IgD-negative memory B cell (primary cell): ENCODE measurements around the gene BTG2. TPM values are rescaled to one million over a fixed set of nuclear protein-coding genes. Genes with fewer than 3 reads are reported as not detected.
A peak's percentile ranks its signal among the peaks of the same experiment; 100 is the strongest.
"Not testable (repeated sequence)": the region's sequence is repeated elsewhere in the genome, so short reads cannot be mapped to it uniquely, and the experiment has no call there.

ENCODE experiments used
- H3K27ac Mint-ChIP-seq, 3 donors: one replicate each; pipeline ENCODE4 v1.8.0; 2020 to 2022; ENCODE audit warnings: mild to moderate bottlenecking in 3 of 3, mixed read lengths in 3 of 3, moderate library complexity in 1 of 3
- H3K27me3 Mint-ChIP-seq: one replicate; pipeline ENCODE4 v1.8.0; 2021; ENCODE audit warnings: mixed read lengths
- H3K36me3 Mint-ChIP-seq: one replicate; pipeline ENCODE4 v1.8.0; 2020; ENCODE audit warnings: mild to moderate bottlenecking, mixed read lengths
- H3K4me1 Mint-ChIP-seq, 3 donors: one replicate each; pipeline ENCODE4 v1.8.0; 2020 to 2022; ENCODE audit warnings: mixed read lengths in 3 of 3, mild to moderate bottlenecking in 1 of 3
- H3K4me3 Mint-ChIP-seq, 4 donors: one replicate each; pipeline ENCODE4 v1.8.0; 2020 to 2022; ENCODE audit warnings: mild to moderate bottlenecking in 4 of 4, mixed read lengths in 4 of 4, moderate library complexity in 3 of 4
- H3K9me3 Mint-ChIP-seq, 3 donors: one replicate each; pipeline ENCODE4 v1.8.0; 2020 to 2021; ENCODE audit warnings: mixed read lengths in 3 of 3, mild to moderate bottlenecking in 1 of 3
- polyA plus RNA-seq: library from polyadenylated mRNA; unstranded; fragments of 300-500 nt; fragmentation: Illumina TruSeq; gene quantifications from one replicate; pipeline ENCODE4 v1.2.3, GENCODE V29; 2021

BTG2 gene, protein sequence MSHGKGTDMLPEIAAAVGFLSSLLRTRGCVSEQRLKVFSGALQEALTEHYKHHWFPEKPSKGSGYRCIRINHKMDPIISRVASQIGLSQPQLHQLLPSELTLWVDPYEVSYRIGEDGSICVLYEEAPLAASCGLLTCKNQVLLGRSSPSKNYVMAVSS
- polyA plus RNA-seq: 202 TPM

DNA sequence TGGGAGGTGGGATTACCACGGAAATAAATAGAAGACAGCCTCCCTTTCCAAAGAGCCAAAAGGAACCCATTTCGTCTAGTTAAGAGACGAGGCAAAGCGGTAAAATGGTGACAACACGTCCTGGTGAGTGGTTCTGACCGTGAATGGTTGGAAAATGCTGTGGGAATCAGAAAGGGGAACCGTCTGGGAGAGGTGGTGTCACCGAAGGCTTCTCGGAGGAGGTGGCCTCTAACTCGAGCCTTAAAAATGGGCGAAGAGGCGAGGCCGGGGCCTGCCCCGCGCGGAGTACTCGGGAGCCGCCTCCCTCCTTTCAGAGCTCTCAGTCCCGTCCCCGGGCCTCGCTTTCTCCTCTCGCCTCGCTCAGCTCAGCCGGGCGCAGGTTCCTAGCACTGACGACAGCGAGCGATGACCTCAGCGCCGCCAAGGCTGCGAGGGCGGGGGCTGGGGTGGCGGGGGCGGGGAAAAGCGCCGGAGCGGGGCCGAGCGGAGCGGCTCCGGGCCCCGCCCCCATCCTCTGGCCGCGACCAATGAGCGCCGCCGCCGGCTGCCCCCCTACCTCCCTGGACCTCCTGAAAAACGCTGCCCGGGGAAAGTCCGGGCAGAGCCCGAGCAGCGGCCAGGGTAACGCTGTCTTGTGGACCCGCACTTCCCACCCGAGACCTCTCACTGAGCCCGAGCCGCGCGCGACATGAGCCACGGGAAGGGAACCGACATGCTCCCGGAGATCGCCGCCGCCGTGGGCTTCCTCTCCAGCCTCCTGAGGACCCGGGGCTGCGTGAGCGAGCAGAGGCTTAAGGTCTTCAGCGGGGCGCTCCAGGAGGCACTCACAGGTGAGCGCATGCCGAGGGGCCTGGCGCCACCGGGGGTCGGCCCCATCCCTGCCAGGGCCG is at the start of gene BTG2:
Gene BTG2, plus strand, starts transcription at position 601 of the 890 bp plus-strand sequence. Its CDS starts 88 bp downstream, at position 689.
- H3K4me1 Mint-ChIP-seq: peaks cover 43 to 62% (median 62%) of the 10 kb centered on the region in 3 donors
- peaks cover 31% of the 10 kb centered on the region for H3K36me3 Mint-ChIP-seq
- H3K9me3 Mint-ChIP-seq: no peaks in the 10 kb centered on the region
- peak within 1 kb of the TSS; percentile 98 to 100 (median 99) for H3K27ac Mint-ChIP-seq
- H3K27me3 Mint-ChIP-seq: no peaks in the 10 kb centered on the region
- H3K4me3 Mint-ChIP-seq: peak within 1 kb of the TSS; percentile 95 to 99 (median 98)

DNA sequence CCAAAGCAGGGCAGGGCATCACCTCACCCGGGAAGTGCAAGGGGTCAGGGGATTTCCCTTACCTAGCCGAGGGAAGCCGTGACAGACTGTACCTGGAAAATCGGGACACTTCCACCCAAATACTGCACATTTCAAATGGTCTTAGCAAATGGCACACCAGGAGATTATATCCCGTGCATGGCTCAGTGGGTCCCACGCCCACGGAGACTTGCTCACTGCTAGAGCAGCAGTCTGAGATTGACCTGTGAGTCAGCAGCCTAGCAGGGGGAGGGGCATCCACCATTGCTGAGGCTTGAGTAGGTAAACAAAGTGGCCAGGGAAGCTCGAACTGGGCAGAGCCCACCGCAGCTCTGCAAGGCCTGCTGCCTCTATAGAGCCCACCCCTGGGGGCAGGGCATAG is 48.7 kb upstream of the BTG2 start:
- peak overlapping the region in 1 of 4 donors; percentile 45 for H3K4me3 Mint-ChIP-seq
- H3K27ac Mint-ChIP-seq, H3K4me1 Mint-ChIP-seq, H3K36me3 Mint-ChIP-seq, H3K27me3 Mint-ChIP-seq: not testable (repeated sequence)
- H3K9me3 Mint-ChIP-seq: peaks cover 0 to 13% (median 8%) of the 10 kb centered on the region in 3 donors

DNA sequence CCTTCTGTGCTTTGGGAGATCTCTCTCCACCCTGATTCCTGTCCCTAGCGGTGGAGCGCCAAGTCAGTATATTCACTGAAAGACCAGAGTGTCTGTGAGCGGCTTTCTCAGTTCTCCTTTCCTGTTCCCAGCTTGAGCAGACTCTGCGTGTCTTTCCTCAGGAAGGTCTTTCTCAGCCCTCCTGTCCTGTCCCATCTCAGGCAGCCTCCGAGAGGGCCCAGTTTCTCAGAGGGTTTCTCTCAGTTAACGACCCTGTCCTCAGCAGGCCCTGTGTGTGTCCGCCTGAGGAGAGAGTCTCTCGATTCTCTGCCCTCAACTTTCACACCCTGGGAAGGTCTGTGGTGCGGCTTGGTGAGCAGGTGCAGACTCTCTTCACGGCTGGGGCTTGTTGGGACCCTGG is 41.8 kb upstream of the BTG2 start:
- Mint-ChIP-seq H3K4me1 (peaks cover 10 to 17% (median 17%) of the 10 kb centered on the region in 3 donors), H3K27me3 (peaks cover 1% of the 10 kb centered on the region), H3K36me3 (no peaks in the 10 kb centered on the region), H3K27ac (no peak overlapping the region), H3K4me3 (no peak overlapping the region), H3K9me3 (no peaks in the 10 kb centered on the region)

DNA sequence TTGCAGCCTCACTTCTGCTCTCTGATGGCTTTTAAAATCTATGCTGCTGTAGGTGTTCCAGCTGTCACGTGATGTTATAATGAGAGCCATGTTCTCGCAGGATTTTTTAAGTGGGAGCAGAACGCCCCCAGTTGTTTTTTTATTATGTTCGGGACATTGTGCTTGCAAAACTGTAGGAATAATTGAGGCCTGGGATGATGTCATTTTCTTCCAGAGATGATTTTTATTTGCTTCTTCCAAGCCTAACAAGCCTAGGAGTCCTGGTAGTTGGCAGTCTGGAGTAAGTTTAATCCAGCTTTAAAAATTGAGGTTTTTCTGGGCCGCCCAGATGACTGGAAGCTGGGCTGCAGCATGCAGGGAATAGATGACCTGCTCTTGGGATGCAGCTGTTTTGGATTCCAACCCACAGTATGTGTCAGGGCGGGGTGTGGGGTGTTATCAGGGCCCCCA is 41.2 kb upstream of the BTG2 start:
- Mint-ChIP-seq H3K27ac (no peak overlapping the region), H3K27me3 (peaks cover 1% of the 10 kb centered on the region), H3K36me3 (no peaks in the 10 kb centered on the region), H3K9me3 (no peaks in the 10 kb centered on the region), H3K4me1 (peaks cover 10 to 17% (median 17%) of the 10 kb centered on the region in 3 donors), H3K4me3 (no peak overlapping the region)

DNA sequence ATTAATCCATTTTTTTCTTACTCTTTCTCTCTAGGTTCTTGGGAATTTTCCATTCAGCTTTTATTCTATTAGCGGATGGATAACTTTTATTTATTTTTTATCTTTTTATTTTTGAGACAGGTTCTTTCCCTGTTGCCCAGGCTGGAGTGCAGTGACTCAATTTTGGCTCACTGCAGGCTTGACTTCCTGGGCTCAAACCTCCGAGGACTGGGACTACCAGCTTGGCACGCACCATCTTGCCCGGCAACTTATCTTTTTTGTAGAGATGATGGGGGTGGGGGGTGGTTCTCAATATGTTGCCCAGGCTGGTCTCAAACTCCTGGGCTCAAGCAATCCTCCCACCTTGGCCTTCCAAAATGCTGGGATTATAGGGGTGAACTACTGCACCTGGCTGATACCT is 39.8 kb upstream of the BTG2 start:
- no peaks in the 10 kb centered on the region for H3K9me3 Mint-ChIP-seq
- H3K36me3 Mint-ChIP-seq: no peaks in the 10 kb centered on the region

DNA sequence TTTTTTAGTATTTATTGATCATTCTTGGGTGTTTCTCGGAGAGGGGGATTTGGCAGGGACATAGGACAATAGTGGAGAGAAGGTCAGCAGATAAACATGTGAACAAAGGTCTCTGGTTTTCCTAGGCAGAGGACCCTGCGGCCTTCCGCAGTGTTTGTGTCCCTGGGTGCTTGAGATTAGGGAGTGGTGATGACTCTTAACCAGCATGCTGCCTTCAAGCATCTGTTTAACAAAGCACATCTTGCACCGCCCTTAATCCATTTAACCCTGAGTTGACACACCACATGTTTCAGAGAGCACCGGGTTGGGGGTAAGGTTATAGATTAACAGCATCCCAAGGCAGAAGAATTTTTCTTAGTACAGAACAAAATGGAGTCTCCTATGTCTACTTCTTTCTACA is 39.2 kb upstream of the BTG2 start:
- not testable (repeated sequence) for H3K27me3 Mint-ChIP-seq, H3K4me3 Mint-ChIP-seq, H3K9me3 Mint-ChIP-seq, H3K36me3 Mint-ChIP-seq, H3K27ac Mint-ChIP-seq
- H3K4me1 Mint-ChIP-seq: peaks cover 14 to 21% (median 19%) of the 10 kb centered on the region in 3 donors

More for the DNA sequence above, 39.8 kb upstream of the BTG2 start:
- peak overlapping the region in 1 of 4 donors; percentile 44 for H3K4me3 Mint-ChIP-seq
- peaks cover 10 to 17% (median 17%) of the 10 kb centered on the region in 3 donors for H3K4me1 Mint-ChIP-seq
- no peak overlapping the region for H3K27ac Mint-ChIP-seq
- H3K27me3 Mint-ChIP-seq: peaks cover 1% of the 10 kb centered on the region

DNA sequence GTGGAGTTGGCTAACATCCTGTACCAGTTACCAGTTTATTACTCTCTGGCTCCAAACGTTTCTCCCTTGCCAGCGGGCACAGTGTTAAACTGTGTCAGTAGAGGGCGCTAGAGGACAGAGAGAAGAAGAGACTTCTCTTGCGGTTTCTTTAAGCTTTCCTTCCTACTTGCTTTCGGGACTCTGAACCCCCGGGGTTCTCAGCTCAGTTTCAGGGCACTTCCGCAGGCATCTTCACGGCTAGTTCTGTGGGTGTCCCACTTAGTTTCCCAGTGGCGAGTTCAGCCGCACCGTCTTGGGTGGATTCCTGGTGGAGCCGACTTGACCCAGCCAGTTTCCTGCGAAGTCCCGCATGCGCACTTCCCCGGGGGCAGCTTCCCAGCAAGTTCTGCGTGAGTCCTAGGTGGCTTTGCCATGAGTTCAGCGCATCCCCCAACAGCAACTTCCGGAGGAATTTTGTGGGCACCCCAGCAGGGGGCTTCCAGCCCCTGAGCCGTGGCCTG is 37.9 kb upstream of the BTG2 start:
- Mint-ChIP-seq H3K36me3 (no peaks in the 10 kb centered on the region), H3K27ac (peak overlapping the region; percentile 73 to 96 (median 93)), H3K27me3 (peaks cover 1% of the 10 kb centered on the region), H3K4me3 (peak overlapping the region; percentile 80 to 96 (median 91)), H3K4me1 (peaks cover 19 to 26% (median 19%) of the 10 kb centered on the region in 3 donors), H3K9me3 (no peaks in the 10 kb centered on the region)

- H3K27ac Mint-ChIP-seq: peak overlapping the region; percentile 73 to 96 (median 93)
- no peaks in the 10 kb centered on the region for H3K36me3 Mint-ChIP-seq
- H3K27me3 Mint-ChIP-seq: peaks cover 1% of the 10 kb centered on the region
- peak overlapping the region; percentile 80 to 96 (median 91) for H3K4me3 Mint-ChIP-seq
- no peaks in the 10 kb centered on the region for H3K9me3 Mint-ChIP-seq
- peaks cover 19 to 26% (median 19%) of the 10 kb centered on the region in 3 donors for H3K4me1 Mint-ChIP-seq
Measured at GRCh38 chr1:203267912-203268311, 37.4 kb upstream of the BTG2 start.

- H3K4me1 Mint-ChIP-seq: peaks cover 23 to 30% (median 26%) of the 10 kb centered on the region in 3 donors
- no peak overlapping the region for H3K4me3 Mint-ChIP-seq
- no peaks in the 10 kb centered on the region for H3K36me3 Mint-ChIP-seq
- no peaks in the 10 kb centered on the region for H3K9me3 Mint-ChIP-seq
- H3K27ac Mint-ChIP-seq: no peak overlapping the region
- H3K27me3 Mint-ChIP-seq: peaks cover 1% of the 10 kb centered on the region
Measured at GRCh38 chr1:203268901-203269653, 36.2 kb upstream of the BTG2 start.

DNA sequence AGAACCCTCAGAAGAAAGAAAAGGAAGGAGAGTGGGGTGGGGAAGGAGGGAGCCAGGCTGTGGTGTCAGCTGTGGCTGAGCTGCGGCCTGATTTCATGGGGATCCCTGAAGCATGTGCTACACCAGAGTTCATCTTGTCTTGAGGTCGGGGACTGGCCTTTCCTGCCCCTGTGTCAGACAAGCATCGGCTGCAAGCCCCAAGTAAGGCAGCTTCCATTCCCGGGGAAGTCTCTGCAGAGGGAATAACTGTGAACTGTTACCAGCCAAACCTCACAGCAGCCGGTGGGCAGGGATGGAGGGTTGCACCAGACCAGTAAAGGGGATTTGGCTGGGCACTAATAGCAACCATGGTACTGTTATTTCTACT is 35.7 kb upstream of the BTG2 start:
- no peaks in the 10 kb centered on the region for H3K36me3 Mint-ChIP-seq
- peaks cover 1% of the 10 kb centered on the region for H3K27me3 Mint-ChIP-seq
- peaks cover 28 to 36% (median 32%) of the 10 kb centered on the region in 3 donors for H3K4me1 Mint-ChIP-seq

GRCh38 chr1:203270448-203270847 is 34.9 kb upstream of the BTG2 start:
- Mint-ChIP-seq H3K9me3 (no peaks in the 10 kb centered on the region), H3K36me3 (no peaks in the 10 kb centered on the region), H3K4me1 (peaks cover 34 to 42% (median 40%) of the 10 kb centered on the region in 3 donors), H3K27ac (peak overlapping the region in 1 of 3 donors; percentile 19), H3K27me3 (no peaks in the 10 kb centered on the region), H3K4me3 (no peak overlapping the region)

More for the DNA sequence above, 35.7 kb upstream of the BTG2 start:
- H3K9me3 Mint-ChIP-seq: no peaks in the 10 kb centered on the region
- no peak overlapping the region for H3K27ac Mint-ChIP-seq
- no peak overlapping the region for H3K4me3 Mint-ChIP-seq

GRCh38 chr1:203271018-203271743 is 34.1 kb upstream of the BTG2 start:
- no peaks in the 10 kb centered on the region for H3K36me3 Mint-ChIP-seq
- no peaks in the 10 kb centered on the region for H3K9me3 Mint-ChIP-seq
- no peaks in the 10 kb centered on the region for H3K27me3 Mint-ChIP-seq
- H3K4me1 Mint-ChIP-seq: peaks cover 31 to 42% (median 41%) of the 10 kb centered on the region in 3 donors
- H3K4me3 Mint-ChIP-seq: peak overlapping the region in 2 of 4 donors; percentile 15 to 62
- H3K27ac Mint-ChIP-seq: peak overlapping the region in 2 of 3 donors; percentile 19 to 80

DNA sequence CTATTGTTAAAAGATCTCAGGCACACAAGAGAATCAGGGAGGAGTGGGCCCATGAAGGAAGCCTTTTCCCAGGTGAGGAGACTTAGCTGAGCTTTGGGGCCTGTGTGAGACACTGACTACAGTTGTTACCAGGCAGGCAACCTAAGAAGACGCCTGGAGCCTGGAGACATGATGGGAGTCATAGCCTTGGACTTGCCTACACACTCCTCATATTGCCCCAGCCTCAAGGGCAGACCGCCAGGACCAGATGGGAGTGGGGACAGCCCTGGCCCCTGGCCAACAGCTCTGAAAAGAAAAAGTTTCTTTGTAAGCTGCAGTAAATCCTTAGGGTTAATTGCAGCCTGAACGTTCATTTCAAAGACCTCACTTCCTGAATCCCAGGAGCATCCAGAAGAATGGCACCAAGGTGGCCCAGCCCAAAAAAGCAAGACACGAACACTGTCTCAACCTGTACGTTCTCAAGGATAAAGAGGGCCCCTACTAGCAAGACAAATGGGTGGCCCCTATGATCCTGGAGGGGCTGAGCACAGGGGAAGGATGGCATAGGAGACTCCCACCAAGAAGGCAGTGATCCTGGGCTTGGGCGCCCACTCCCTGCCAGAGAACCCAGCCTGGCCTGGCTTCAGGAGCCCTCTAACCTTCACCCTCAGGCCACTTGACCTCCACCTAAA is 33.2 kb upstream of the BTG2 start:
- Mint-ChIP-seq H3K27me3 (no peaks in the 10 kb centered on the region), H3K36me3 (no peaks in the 10 kb centered on the region), H3K4me1 (peaks cover 34 to 43% (median 40%) of the 10 kb centered on the region in 3 donors), H3K9me3 (no peaks in the 10 kb centered on the region), H3K27ac (peak overlapping the region in 2 of 3 donors; percentile 63 to 80), H3K4me3 (peak overlapping the region in 1 of 4 donors; percentile 62)
